Measurements from ENCODE around the gene LRRC8D.

Gene LRRC8D

DNA sequence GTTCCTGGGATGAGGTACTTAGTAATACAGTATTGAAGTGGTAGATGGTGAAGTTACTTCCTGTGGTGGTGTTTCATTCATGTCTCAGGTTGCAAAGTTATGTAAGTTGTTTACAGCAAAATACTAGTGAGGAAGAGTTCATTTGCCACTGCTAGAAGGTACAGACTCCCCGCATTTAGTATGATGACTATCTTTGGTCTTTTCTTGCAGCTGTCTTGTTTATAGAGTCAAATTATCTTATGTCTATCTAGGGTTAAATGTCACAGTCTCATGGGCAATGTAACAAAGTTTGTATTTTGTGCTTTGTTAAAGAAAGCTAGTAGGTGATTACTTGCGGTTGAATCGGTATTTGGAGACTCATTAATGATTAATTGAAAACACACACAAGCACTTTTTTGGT, 50.2 kb downstream of the LRRC8D start:
- no peak for DNase-seq (ENCODE audit: low read depth)

DNA sequence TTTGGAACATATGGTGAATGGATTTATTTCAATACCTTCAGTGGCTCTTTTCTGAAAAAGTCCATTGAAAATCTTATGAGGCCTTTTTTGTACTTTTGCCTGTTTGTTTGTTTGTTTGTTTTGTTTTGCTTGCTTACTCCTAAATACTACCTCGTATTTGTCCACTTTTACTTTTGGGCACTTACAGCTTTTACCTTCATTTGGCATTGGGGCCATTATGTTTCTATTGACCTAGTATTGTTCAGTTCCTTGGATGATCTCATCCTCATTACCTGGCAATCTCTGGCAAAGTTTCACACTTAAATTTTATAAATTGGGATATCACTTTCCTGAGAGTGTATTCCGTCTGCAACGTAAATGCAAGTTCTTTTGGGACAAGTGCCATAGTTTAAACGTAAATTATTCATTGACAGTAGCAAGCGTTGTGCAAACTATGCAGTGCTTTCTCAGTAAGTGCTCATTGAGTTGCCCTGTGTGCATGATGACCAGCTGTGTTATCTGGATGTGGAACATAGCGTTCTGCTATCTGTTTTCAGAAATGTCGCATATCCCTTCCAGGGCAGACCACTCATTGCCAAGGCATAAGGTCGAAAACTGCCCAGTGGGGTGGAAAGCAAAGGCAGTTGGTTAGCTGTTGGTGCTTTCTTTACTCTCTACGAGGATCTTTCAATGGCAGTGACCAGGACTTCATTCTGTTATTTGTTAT, 51.1 kb downstream of the LRRC8D start:
- no peak for DNase-seq (ENCODE audit: low read depth)

DNA sequence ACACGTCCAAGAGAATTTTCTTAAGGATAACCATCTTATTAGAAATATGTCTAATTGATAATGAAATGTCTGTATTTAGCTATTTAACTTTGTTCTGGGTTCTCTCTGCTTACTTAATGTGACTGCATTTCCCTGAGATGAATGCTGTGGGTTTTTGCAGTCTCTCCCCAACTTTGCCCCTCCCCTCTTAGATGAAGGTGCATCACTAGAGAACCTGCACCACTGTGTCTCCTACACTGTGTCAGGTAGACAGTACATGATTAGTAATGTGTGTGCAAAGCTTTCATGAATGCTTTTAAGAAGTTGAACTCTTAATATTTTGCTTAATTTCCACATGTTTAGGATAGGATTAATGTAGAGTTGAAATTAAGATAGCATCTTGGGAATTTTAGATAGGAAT, 51.7 kb downstream of the LRRC8D start:
- DNase-seq (ENCODE audit: low read depth), result no peak

DNA sequence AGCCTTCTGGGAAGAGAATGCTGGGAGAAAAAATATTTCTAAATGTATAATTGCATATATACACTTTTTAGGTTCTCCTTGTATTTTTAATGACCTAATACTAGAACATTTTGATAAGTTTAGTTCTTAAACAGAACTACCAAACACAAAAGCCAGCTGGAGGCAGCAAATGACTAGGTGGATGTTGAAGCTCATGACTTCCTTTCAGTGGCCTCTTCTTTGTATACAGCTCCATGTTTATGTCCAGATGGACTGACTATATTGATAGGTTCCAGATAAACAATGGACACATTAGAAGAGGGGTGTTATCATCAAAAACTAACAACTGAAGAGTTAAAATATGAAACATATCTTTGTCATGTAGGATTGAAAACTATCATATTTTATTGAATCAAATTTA, 52.5 kb downstream of the LRRC8D start:
- no peak for DNase-seq (ENCODE audit: low read depth)

DNA sequence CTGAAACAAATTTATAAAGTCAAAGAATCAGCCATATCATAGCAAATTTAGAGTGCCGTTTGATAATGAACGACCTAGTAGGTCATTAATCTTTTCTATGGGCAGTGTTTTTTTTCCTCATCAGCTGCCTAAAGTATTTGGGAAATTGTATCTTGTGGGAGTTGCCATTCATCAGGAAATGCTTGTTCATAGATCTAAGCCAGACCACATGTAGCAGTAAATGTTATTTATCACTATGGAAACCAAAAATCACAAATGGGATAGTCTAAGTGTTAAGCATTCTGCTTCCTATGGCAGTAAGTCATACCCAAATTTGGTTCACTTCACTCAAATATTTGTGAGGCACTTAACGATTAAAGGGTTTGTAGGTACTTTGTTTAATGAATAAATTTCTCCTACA, 52.9 kb downstream of the LRRC8D start:
- DNase-seq (ENCODE audit: low read depth), result no peak

DNA sequence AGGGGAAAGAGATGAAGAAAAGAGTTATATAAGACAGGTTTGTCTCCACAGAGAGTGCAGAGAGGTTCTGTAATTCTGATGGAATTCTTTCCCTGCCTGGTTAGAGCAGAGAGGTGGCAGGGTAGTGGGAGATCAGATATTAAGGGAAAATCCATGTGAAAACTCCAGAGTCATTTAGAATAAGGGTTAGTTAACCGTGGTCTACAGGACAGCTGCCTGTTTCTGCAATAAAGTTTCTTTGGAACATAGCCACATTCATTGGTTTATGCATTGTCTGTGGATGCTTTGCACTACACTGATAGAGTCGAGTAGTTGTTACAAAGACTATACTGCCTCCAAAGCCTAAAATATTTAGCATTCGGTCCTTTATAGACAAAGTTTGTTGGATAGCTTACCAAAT, 55.6 kb downstream of the LRRC8D start:
- DNase-seq (ENCODE audit: low read depth), result no peak

DNA sequence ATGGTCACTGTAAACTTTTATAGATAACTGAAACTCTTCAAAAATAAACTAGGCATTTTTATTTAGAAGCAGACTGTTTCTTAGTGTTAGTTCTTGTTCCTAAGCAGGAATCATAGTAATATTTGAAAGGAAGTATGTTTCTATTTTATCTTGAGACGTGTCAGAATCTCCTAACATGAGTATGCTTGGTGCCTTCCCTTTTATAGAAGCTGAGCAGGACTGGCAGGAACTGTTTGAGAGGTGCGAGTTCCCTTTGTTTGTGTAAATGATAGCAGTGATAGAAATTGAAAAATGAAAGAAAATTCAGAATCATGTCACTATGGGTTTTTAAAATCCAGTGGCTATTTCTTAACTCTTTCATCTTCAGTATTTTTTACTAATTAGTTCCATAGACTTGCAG, 56.9 kb downstream of the LRRC8D start:
- no peak for DNase-seq (ENCODE audit: low read depth)

DNA sequence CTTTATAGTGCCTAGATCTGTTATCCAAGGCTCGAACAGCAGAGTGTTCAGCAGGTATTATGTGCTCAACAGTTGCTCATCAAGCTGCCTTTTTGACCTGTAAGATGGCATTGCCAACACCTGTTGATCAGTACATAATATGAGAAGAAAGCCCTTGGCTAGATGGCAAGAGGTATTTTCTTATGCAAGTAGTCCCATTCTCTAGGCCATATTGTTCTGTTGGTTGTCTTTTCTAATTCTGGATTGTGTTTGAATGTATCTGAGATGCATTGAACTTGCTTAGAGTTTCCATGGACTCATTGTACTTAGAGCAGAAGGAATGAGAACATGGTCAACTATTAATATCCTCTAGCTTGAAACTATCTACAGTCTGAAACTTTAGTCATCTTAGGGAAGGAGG, 57.4 kb downstream of the LRRC8D start:
- DNase-seq (ENCODE audit: low read depth), result no peak

DNA sequence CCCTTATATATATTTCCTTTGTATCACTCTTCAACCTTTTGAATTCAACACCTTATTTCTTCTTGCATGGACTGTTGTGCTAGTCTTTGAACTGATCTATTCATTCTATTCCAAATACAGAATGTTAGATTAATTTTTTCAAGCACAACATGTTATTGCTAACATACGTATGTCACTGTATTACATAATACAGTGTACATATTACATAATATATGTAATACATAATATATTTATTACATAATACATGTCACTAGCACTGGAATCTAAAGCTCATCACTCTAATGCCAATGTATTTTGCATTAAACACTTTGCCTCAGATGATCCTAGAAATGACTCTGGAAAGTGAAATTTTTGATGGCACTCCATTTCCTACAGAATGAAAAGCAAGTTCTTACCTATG, 59.8 kb downstream of the LRRC8D start:
- no peak for DNase-seq (ENCODE audit: low read depth)

DNA sequence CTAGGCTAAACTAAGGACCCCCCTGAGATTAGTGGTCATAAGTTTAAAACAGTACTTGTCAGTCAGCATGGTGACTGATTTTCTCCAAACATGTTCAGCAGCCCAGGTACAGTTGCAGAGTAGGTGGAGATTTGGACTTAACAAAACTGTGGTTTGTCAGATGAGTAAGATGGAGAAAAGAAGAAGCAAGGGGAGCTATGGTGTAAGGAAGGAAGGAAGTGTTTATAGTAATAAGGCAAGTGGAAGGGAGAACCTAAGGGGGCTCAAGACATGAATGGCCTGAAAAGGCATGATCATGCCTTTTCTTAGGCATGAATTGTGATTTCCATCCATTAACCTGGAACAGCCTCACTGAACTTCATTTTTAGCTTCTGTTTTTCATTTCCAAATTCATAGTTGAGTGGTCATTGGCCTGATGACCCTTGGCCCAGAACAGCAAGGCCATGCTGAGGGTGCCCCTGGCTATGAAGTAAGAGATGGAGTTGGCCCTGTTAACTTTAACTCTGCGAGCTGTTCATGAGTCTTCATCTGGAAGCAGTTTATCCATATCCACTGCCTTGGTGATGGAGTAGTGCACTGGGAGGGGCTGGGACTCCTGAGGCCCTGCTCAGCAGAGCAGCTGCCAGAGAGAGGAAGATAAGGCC, 60.7 kb downstream of the LRRC8D start:
- no peak for DNase-seq (ENCODE audit: low read depth)

DNA sequence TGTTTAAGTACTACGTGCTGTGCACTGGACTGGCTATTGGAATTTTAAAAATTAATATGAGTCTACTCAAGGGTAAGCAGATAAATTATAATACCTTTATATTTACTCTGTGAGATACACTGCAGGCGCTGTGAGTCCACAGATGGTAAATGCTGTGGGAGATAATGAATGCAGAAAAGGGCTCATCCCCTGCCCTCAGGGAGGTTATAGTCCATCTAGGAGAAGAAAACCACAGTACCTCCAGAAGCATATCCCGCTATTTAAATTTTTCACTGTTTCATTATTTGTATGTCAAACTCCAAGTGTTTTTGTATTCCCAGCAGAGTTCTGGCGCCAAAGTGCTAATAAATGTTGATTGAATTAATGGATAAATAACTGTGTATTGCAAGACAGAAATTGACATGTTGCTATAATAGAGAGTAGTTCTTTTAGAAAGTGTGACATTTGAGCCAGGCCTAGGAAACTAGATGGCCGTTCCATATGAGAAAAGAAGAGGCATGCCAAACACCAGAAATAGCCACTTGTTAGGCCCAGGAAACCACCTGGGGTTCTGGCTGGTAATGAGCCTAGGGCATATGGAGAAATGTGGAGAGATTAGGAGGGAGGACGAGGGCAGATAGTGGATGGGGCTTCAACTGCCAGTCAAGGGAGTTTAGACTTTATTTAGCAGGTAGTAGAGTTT, 61.7 kb downstream of the LRRC8D start:
- DNase-seq (ENCODE audit: low read depth), result no peak

DNA sequence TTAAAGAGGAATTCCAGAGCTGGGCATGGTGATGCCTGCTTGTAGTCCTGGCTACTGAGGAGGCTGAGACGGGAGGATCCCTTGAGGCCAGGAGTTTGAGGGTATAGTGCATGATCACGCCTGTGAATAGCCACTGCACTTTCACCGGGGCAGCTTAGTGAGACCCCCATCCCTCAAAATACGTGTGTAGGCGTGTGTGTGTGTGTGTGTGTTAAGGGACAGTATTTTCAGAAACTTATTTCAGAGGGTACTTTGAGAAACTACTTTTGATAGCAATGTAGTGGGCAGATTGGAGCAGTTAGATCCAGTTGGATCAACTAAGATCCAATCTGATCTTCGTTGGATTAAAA, 62.2 kb downstream of the LRRC8D start:
- no peak for DNase-seq (ENCODE audit: low read depth)

DNA sequence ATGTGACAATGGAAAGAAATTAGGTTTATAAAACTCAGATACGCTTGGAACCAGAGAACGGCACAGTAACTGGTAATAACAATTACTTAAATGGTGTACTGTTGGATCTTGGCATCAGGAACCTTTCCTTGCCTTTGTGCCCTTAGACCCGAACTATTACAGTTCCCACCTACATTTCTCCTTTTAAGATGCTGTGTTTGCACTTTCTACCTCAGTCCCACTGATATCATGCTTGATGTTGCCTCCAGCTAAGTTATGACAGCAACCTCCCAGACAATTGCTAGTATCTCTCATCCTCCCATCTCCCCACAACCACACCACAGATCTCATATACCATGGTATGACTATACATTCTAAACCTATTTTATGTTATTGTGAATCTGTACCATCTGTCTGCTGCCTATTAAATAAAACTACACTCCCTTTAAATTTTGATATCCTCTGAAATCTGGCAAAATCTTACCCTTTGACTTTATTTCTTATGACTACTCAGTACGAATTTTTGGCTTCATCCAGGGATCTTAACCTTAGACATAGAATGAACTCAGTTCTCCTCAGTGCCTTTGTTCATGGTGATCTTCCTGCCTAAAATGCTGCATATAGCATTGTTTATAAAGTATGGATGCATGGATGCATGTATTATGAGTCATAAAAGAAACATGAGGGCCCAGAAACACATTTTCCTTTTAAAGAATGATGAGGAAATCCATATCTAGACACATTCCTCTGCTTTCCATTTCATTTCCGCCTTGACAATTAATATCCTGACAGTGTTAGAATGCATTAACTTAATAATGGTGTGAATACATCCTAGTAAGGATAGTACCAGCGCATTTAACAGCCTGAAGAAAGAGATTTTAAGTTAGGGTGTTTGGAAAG, 64.1 kb downstream of the LRRC8D start:
- DNase-seq (ENCODE audit: low read depth), result no peak

DNA sequence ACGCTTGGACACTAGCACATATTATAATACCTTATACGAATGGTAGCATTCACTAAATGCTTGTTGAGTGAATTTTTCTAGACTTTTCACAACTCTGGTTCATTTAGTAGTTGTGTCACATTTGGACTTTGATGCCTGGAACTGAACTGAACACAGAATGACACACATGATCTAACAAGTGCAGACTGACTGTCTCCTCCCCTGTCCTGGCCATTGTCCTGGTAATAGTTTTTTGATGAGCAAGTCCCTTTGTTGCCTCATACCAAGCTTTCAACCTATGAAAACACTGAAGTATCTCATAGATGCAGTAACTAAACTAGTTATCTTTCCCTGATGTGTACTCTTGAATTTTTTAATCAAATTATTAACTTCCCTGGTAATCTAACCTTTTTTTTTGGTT, 66.4 kb downstream of the LRRC8D start:
- no peak for DNase-seq (ENCODE audit: low read depth)

DNA sequence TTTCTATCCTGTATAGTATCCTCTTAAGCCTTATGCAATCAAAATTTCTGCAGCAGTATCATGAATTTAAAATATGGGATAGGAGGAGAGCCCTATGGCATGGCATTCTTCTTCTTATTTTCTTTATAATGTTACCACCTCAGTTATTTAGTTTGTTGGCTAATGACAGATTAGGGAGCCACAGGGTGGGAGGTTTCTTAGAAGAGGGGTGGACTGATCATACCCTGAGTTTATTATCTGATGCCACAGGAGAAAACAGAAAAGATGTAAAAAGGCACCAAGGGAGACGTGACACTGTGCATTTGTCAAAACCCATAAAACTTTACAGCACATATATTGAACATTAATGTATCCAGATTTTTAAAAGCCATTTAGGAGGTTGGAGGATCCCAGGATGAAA, 66.9 kb downstream of the LRRC8D start:
- no peak for DNase-seq (ENCODE audit: low read depth)

DNA sequence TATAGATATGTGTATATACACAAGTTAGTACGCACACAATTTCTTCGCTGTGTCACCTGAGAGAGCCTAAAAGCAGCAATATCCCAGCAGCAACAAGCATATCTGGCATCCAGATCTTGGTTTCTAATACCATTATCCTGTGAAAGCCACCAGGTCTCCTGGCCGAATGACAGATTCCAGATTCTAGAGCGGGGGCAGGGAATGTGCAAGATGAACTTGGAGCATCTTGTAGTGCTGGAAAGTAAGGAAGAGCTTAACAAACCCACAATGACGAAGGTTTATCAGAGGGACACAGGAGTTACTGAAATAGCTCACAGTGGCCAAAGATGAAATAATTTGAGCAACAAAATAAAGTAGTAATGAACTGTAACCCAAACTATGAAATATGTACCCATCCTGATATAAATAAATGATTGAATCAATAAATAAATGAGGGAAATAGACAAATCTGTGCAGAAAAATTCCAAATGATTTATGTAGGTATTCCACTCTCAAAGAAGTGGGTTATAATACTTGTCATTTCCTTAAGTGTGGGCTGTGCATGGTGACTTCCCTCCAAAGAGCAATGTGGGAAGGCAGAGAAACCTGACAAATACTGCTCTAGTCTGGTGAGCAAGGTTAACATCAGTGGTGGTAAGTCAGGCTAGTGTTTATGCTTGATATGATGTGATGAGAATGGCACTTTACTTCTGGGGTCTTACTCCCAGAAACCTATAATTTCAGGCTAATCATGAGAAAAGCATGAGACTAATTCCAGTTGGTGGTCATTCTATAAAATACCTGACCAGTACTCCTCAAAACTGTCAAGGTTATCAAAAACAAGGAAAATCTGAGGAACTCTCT, 67.9 kb downstream of the LRRC8D start:
- no peak for DNase-seq (ENCODE audit: low read depth)

DNA sequence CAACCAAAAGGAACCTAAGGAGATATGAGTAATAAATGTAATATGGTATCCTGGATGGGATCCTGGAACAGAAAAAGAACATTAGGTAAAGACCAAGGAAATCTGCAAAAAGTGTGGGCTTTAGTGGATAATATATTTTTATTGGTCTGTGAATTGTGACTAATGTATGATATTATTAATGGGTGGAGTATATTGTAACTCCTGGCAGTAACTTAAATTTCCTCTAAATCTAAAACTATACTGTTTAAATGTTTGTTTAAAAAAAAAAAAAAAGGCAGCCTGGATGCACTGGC, 68.4 kb downstream of the LRRC8D start:
- no peak for DNase-seq (ENCODE audit: low read depth)

DNA sequence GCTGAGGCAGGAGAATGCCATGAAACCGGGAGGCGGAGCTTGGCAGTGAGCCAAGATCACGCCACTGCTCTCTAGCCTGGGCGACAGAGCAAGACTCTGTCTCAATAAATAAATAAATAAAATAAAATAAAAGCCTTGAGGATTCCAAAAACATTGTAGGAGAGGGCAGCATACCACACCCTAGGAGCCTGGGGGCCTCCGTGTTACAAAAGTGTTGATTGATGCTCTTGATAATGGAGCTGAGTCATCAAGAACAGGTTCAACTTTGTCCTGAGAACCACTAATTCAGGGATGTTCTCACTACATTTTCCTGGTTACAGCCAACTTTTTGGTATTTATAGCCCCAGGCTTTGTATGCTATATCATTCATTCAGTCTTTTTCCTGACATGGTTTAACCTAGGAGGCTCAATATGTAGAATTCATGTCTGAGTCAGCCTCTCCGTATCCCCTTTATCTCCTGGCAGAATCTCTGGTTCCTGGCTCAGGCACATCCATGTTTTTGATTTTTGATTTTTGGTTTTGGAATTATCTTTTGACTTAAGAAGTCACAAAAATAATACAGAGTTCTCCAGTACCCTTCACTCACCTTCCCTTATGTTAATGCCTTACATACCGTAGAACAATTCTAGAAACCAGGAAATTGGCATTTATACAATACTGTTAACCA, 69.4 kb downstream of the LRRC8D start:
- DNase-seq (ENCODE audit: low read depth), result no peak

DNA sequence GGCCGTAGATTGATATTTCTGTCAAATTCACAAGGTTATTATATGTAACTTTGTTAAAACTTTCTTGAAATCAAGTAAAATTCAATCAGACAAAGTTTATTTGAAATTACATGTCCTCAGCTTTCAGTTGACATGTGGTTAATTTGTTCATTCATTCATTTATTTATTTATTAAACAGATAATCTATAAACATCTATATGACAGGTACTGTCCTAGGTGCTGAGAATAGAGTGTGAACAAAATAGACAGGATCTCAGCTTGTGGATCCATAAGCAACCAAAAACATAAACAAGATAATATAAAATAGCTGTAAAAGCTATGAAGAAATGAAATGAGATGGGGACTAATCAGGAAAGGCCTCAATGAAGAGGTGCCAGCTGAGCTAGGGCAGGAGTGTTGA, 72.0 kb downstream of the LRRC8D start:
- no peak for DNase-seq (ENCODE audit: low read depth)

DNA sequence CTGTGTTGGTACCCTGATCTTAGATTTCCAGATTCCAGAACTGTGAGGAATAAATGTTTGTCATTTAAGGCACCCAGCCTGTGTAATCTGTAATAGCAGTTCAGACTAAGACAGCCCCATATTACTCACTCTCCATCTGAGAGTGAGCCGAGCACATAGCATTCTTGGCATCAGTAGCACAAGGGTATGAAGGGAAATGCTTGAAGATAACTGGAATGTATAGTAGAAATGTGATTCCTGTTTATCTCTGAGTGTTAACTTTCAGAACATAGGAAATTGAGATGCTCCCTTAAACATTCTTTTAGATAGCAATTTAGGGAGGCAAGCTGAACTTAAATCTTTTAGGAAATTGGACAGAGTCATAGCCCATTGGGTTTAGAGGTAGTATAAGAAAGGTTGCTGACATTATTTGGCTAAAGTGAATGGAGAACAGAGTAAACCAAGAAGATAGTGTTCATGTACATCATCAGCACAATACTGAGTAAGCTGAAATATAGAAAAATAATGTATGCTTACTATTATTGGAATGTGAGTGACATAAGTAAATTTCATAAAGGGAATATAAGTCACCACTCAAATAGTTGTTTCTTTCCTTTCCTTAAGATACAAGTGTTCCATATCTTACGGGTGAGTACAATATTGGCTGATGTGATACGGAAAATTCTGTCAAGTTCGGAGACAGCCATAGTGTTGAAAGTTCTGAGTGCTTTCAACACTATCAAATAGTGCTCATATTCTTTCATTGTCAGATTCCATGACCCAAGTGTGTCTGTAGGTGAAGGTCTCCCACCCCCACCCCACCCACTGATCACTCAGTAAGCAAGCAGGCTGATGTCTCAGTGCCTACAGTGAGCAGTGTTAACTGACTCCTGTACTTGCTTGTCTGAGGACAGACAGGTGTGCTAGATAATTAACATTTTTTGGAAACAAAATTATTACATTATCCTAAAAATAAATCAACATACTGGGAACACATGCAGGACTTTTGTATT, 73.7 kb downstream of the LRRC8D start:
- DNase-seq (ENCODE audit: low read depth), result no peak

Data from CMK (cell line).